Omental fat pad (tissue), 4 donors: ENCODE data around the gene ARHGEF40. TPM values are rescaled to one million over a fixed set of nuclear protein-coding genes. Genes with fewer than 3 reads are reported as not detected.

Source experiments
- ATAC-seq: fragments of 150-250 bp; one replicate; pipeline ENCODE4 v1.9.1; 2016; ENCODE audit warnings: mild to moderate bottlenecking, moderate library complexity; ENCODE audit not compliant: low FRiP score
- DNase-seq: peaks from one replicate; pipeline ENCODE4 v3.0.0-alpha.2; 2019; ENCODE audit warnings: low spot score
- total RNA-seq, 4 donors: library from RNA; depleted of rRNA; stranded (reverse); fragments of >200 nt; gene quantifications; one replicate each; pipeline ENCODE4 v1.1.0, GENCODE V29; 2016
- TF ChIP-seq, protein P1 (sequence below), 3 donors: fragments of 450-650 bp; IDR thresholded peaks; one replicate each; pipeline ENCODE4 v1.5.1; 2016 to 2017; ENCODE audit warnings: antibody characterized with exemption in 3 of 3, mild to moderate bottlenecking in 3 of 3, moderate library complexity in 2 of 3

ARHGEF40 gene
- total RNA-seq, 4 donors from 2014 or later = 30.0 to 91.3 (median 40.6) TPM

DNA sequence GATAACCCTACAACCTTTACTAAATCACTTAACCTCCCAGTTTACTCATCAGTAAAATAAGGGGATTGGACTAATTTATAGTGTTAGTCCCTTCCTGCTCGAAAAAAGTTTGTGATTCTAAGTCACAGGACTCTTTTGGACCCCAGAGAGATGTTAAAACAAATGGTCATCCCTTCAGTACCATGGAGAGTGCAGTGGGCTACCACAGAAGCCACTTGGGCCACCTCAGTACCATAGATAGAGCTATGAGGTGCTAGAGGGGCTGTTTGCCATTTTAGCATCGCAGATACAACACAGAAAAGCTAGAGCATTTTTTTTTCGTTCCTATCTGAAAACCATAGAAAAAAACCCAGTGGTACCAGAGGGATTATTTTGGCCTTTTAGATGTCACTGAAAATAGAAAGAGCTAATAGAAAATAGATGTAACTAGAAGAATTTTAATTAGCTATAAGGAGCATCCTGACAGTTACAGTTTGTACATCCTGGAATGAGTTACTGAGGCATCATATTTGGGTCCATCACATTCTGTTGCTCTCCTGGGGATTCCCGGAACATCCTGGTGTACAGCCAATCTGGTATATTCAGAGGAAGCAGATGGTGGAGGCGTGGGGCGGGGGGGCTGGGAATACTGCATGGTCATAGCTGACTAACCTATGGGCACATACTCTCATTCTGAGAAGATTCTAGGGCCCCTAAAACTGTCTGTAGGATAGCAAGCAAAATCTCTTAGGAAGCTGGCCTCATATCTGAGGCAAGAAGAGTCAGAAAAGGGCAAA is 25.5 kb downstream of the ARHGEF40 start:
- TF ChIP-seq, protein P1, sequence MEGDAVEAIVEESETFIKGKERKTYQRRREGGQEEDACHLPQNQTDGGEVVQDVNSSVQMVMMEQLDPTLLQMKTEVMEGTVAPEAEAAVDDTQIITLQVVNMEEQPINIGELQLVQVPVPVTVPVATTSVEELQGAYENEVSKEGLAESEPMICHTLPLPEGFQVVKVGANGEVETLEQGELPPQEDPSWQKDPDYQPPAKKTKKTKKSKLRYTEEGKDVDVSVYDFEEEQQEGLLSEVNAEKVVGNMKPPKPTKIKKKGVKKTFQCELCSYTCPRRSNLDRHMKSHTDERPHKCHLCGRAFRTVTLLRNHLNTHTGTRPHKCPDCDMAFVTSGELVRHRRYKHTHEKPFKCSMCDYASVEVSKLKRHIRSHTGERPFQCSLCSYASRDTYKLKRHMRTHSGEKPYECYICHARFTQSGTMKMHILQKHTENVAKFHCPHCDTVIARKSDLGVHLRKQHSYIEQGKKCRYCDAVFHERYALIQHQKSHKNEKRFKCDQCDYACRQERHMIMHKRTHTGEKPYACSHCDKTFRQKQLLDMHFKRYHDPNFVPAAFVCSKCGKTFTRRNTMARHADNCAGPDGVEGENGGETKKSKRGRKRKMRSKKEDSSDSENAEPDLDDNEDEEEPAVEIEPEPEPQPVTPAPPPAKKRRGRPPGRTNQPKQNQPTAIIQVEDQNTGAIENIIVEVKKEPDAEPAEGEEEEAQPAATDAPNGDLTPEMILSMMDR (IDR thresholded peaks at IDR 0.05) = no peak
- DNase-seq (no peak), ATAC-seq (peak; percentile 11)

DNA sequence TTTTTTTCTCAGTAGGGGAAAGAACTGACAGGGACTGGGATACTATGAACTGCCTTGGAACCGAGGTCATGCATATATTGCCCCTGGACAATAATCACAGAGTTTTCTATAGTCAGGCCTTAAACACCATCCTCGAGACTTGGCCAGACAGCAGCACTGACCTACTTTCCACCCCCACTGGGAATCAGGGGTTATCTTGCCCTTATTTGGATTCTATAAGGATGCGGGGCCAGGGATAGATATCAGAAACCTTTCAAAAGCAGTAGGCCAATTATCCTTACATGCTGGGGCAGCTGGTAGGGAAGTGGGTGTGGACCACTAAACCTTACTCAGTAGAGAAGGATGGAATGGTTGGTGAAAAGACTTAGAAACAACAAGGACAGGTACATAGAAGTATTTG is 26.3 kb downstream of the ARHGEF40 start:
- TF ChIP-seq, protein P1 (IDR thresholded peaks at IDR 0.05) = no peak
- DNase-seq = no peak
- ATAC-seq = no peak

DNA sequence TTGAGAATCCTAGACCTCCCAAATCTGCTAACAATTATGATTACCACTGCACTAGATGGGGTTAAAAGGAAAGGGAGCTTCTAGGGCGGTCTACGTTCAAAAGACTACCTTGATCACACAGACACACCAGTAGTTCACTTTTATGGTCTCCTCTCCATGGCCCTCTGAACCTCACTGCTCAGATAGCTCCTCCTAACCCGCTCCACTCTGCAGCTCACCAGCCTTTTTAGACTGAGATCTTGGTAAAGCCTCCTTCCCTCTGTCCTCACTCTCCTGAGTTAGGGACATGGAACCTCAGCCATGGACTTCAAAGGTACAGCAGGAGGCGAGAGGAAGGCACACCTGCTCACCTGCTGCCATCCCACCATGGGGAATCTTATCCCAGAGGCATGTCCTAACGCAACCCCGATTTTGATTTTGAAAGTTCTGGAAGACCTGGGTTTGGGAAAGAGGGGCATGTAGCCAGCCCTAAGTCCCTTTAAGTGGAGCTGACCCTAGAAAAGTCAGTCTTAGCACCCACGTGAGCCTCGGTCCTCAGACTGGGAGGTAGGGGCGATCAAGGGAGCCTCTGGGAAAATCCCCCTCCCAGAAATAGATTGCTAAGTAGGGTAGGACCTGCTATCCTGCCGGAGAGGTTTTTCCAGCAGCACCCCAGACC is 27.0 kb downstream of the ARHGEF40 start:
- TF ChIP-seq, protein P1 (IDR thresholded peaks at IDR 0.05) = no peak
- ATAC-seq = no peak

DNA sequence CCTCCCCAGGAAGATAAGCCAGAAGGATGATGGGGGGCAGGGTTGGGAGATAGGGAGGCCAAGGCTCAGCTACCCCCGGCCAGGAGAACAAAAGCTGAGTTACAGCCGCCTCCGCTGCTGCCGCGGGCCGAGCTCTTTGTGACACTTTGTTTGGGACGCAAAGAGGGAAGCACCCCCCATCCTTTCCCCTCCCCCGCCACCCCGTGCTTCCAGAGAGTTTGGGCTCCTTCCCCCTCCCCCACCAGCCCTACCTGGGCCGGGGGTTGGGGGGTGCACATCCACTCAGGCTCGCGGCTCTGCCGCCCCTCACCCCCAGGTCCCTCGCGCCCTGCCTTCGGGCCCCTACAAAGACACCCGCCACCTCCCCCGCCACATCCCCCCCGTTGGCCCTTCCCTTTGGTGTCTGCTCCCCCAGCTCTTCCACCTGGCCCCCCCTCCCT is 27.6 kb downstream of the ARHGEF40 start:
- TF ChIP-seq, protein P1 (IDR thresholded peaks at IDR 0.05) = no peak
- no peak for ATAC-seq
- DNase-seq = no peak

More for the DNA sequence above, 27.0 kb downstream of the ARHGEF40 start:
- DNase-seq = no peak

DNA sequence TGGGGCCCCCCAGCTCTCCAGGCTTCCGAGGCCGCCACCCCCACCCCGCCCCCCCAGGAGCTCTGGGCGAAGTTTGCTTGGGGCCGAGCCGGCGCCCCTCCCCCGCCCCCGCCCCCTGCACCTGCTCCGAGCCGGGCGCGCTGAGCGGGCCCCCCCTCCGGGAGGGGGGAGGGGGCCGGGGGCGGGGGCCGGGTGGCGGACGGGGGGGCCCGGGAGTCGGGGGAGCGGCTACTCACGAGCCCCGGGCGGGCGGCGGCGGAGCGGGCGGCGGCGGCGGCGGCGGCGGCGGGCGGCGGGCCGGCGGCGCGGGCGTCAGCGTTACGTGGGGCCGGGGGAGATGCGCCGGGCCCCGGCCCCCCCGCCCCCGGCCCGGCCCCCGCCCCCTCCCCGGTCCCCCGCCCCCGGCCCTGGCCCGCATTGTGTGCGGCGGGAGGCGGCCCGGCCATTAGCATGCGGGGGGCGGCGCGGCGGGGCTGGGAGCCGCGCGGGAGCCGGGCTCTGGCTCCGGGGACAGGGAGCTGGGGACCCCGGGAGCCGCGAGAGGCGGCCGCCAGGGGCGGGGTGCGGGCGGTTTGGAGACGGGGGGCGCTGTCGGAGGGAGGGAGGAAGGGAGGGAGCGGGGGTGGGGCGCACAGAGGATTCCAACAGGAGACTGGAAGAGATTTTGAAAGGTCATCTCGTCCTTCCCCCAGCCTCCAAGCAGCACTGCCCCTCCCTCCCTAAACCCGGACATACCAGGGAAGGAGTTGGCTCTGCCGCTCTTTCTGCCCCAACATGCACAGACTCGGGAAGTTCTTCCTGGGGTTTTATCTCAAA is 28.2 kb downstream of the ARHGEF40 start, which contains the start of gene ZNF219:
TSS of gene ZNF219 (minus strand) at position 580 of the 816 bp plus-strand sequence. CDS start 5,064 bp downstream, outside the sequence.
- DNase-seq (no peak), ATAC-seq (peak; percentile 41)
- TF ChIP-seq, protein P1 (IDR thresholded peaks at IDR 0.05) = no peak

DNA sequence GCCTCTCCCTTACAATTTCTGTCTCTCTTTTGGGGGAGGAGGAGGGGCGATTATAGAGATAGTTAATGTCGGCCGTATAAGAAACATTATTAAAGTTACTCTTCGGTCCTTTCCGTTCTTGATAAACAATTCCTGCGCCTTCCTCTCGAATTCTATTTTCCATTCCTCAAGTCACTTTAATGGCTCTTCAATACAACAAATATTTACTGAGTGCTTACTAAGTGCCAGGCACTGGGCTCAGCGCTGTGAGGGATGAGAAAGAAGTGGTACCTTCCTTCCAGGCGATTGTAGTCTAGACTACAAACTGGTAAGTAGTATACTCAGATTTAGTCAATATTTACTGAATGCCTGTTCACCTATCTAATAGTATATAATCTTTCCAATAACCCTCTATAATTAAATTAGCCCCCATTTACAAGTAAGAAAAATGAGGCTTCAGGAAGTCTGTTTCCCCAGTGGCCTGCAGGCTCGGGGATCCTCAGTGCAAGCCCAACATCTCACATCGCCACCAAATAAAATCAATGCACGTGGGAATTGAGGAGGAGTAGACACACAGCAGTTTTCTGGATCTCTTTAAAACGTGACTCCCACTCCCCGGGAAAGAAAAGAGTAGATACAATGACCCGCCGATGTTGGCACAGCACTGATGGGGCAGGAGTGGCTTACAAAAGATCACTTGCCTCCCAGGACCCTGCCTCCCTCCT is 28.9 kb downstream of the ARHGEF40 start:
- DNase-seq (no peak), ATAC-seq (no peak)
- TF ChIP-seq, protein P1 (IDR thresholded peaks at IDR 0.05) = no peak
